Measurements from ENCODE around the gene IRF2BP1. TPM values are rescaled to one million over a fixed set of nuclear protein-coding genes. Genes with fewer than 3 reads are reported as not detected.

The IRF2BP1 gene
- total and polyA plus RNA-seq, 2 of the 13 experiments (the other 11 are each of a cell fraction or from before 2014, with no cell fraction given), result 4.3 to 14.3 TPM

DNA sequence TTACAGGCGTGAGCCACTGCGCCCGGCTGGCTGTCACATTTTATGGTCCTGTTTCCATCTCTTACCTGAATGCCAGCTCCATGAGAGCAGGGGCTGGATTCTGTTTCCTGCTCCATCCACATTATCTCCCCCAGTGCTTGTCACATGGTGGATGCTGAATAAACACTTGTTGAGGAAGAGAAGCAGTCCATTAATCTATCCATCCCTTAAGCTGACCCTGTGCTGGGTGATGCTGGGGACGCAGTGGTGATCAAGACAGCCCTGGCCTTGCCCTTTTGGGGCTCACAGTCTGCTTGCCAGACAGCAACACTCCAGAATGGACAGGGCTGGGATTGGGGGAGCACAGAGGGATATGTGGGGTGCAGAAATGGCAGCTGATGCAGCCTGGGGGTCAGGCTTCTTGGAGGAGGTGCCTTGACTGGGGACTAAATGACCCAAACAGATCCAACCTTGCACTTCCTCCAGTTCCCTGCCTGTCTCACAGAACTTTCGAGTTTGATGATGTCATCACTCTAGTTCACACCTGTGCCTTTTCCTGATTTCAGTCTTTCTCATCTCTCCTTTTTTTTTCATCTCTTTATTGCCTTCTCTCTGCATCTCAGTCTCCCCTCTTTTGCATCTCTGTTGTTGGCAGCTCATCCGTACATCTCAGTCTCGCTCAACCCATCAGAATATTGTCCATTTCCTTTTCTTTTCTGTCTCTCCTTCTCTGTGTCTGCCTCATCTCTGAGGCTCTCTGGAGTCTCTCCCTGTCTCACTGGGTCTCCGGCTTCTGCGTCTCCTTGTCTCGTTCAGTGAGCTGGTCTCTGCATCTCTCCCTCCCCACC is 4.6 kb downstream of the IRF2BP1 start:
- WGBS (ENCODE audit: low lambda C conversion rate), result 34% methylated on average over 10 of the region's 10 CpGs
- in situ Hi-C loops (cut with HindIII; ENCODE audit: extremely low pct_ligation_motif_present, low pct_unique_long_range_greater_than_20kb), result no loop called here
- intact Hi-C loops (cut with micrococcal nuclease; ENCODE audit: unreplicated experiment), result no loop called here
- H3K9ac ChIP-seq (ENCODE audit: insufficient read depth, low read depth, low read length), result peak overlapping the region; percentile 78; the same call in 1 of the 2 replicates
- CTCF ChIA-PET (ENCODE audit: low intra/inter-chr PET ratio, low total read pairs), result interaction anchor here (5.3 kb wide), 1 partner anchor 17 kb away, joined by 263 read pairs; the partner anchor contains the start of genes FOXA3 and SYMPK
- peaks cover 15% of the 10 kb centered on the region for H3K79me2 ChIP-seq (ENCODE audit: insufficient read depth, low read length)
- H3K4me1 ChIP-seq (ENCODE audit: insufficient read depth, low read length), result peaks cover 78% of the 10 kb centered on the region
- peak overlapping the region; percentile 94 for H3K4me2 ChIP-seq (ENCODE audit: low read depth, low read length)
- H3K36me3 ChIP-seq (replicated peaks in 1 of 2; ENCODE audit: control insufficient read depth in 1 of 2, insufficient read depth in 2 of 2, low read length in 2 of 2), result no peaks in the 10 kb centered on the region
- H3K4me3 ChIP-seq (replicated peaks in 1 of 3; ENCODE audit: insufficient read depth in 1 of 3, low read depth in 2 of 3, low read length in 3 of 3), result peak overlapping the region; percentile 5 to 75 (median 58); a peak in 5 of 6 replicates
- FAIRE-seq, result peak; percentile 21
- ATAC-seq, result no peak
- no TSS peak for BruUV-seq (replicated peaks)
- H3K9me3 ChIP-seq (ENCODE audit: low read length), result no peaks in the 10 kb centered on the region
- peak overlapping the region; percentile 87 for H3K27ac ChIP-seq (ENCODE audit: extremely low read length, insufficient read depth, low read length)
- H3K27me3 ChIP-seq (ENCODE audit: control insufficient read depth in 1 of 2, insufficient read depth in 2 of 2, low read length in 2 of 2), result no peaks in the 10 kb centered on the region
- no peak overlapping the region for H2AFZ ChIP-seq (ENCODE audit: low read length)
- POLR2A ChIA-PET, result interaction anchor here (0.7 to 10.3 kb wide), 11 partner anchors 13 to 114 kb away, joined by 3 to 388 read pairs (median 7); partner anchors contain the start of genes CCDC61, FOXA3, MYPOP and SIX5
- DNase-seq (ENCODE audit: low spot score), result no peak
- no peaks in the 10 kb centered on the region for H4K20me1 ChIP-seq (ENCODE audit: insufficient read depth, low read length)
- TF ChIP-seq KDM4B (CRISPR knock-in tag; IDR thresholded peaks at IDR 0.05) (no peak), ESRRA (CRISPR knock-in tag; IDR thresholded peaks at IDR 0.05; ENCODE audit: low read depth) (no peak), CREB1 (IDR thresholded peaks at IDR 0.05) (peak; percentile 83), CREB1 (CRISPR knock-in tag; IDR thresholded peaks at IDR 0.05) (no peak), ZNF143 (CRISPR knock-in tag; IDR thresholded peaks at IDR 0.05) (no peak), ZNF616 (CRISPR knock-in tag; IDR thresholded peaks at IDR 0.05; ENCODE audit: low read depth) (no peak), ZNF235 (CRISPR knock-in tag; IDR thresholded peaks at IDR 0.05; ENCODE audit: borderline replicate concordance) (peak; percentile 52; the same call in 1 of the 2 replicates), NR2F6 (IDR thresholded peaks at IDR 0.05) (no peak), NR2F6 (CRISPR knock-in tag; IDR thresholded peaks at IDR 0.05) (0 out of 2 replicates have a peak, but pooled peaks have one; percentile 7), ARNT (IDR thresholded peaks at IDR 0.05) (0 out of 2 replicates have a peak, but pooled peaks have one; percentile 51), FOXA1 (IDR thresholded peaks at IDR 0.05) (no peak), FOXA1 (CRISPR knock-in tag; IDR thresholded peaks at IDR 0.05) (0 out of 2 replicates have a peak, but pooled peaks have one; percentile 28), POGZ (CRISPR knock-in tag; IDR thresholded peaks at IDR 0.05) (no peak), POLR2A (IDR thresholded peaks at IDR 0.05; ENCODE audit: insufficient read depth in 1 of 2, low read depth in 2 of 2, low read length in 2 of 2) (0 out of 4 replicates have a peak, but pooled peaks of 1 of the 2 experiments have one; percentile 17), ZNF282 (IDR thresholded peaks at IDR 0.05; ENCODE audit: partially characterized antibody) (no peak), ZNF432 (CRISPR knock-in tag; IDR thresholded peaks at IDR 0.05; ENCODE audit: borderline replicate concordance) (no peak), SMAD3 (CRISPR knock-in tag; IDR thresholded peaks at IDR 0.05) (no peak), ATF7 (IDR thresholded peaks at IDR 0.05) (peak; percentile 99), ATF7 (CRISPR knock-in tag; IDR thresholded peaks at IDR 0.05) (no peak)
- TF ChIP-seq, protein P1, sequence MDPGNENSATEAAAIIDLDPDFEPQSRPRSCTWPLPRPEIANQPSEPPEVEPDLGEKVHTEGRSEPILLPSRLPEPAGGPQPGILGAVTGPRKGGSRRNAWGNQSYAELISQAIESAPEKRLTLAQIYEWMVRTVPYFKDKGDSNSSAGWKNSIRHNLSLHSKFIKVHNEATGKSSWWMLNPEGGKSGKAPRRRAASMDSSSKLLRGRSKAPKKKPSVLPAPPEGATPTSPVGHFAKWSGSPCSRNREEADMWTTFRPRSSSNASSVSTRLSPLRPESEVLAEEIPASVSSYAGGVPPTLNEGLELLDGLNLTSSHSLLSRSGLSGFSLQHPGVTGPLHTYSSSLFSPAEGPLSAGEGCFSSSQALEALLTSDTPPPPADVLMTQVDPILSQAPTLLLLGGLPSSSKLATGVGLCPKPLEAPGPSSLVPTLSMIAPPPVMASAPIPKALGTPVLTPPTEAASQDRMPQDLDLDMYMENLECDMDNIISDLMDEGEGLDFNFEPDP (CRISPR knock-in tag; conservative IDR thresholded peaks at IDR 0.05), result 0 out of 2 replicates have a peak, but pooled peaks have one; percentile 45
- TF ChIP-seq, protein P2, sequence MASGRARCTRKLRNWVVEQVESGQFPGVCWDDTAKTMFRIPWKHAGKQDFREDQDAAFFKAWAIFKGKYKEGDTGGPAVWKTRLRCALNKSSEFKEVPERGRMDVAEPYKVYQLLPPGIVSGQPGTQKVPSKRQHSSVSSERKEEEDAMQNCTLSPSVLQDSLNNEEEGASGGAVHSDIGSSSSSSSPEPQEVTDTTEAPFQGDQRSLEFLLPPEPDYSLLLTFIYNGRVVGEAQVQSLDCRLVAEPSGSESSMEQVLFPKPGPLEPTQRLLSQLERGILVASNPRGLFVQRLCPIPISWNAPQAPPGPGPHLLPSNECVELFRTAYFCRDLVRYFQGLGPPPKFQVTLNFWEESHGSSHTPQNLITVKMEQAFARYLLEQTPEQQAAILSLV (CRISPR knock-in tag; IDR thresholded peaks at IDR 0.05; ENCODE audit: borderline replicate concordance), result no peak
- TF ChIP-seq, protein P3, sequence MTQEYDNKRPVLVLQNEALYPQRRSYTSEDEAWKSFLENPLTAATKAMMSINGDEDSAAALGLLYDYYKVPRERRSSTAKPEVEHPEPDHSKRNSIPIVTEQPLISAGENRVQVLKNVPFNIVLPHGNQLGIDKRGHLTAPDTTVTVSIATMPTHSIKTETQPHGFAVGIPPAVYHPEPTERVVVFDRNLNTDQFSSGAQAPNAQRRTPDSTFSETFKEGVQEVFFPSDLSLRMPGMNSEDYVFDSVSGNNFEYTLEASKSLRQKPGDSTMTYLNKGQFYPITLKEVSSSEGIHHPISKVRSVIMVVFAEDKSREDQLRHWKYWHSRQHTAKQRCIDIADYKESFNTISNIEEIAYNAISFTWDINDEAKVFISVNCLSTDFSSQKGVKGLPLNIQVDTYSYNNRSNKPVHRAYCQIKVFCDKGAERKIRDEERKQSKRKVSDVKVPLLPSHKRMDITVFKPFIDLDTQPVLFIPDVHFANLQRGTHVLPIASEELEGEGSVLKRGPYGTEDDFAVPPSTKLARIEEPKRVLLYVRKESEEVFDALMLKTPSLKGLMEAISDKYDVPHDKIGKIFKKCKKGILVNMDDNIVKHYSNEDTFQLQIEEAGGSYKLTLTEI (CRISPR knock-in tag; conservative IDR thresholded peaks at IDR 0.05), result no peak

Data from HepG2 (cell line).